22Rv1 (cell line): ENCODE data around the gene ABCC8.

Experiments
- H3K27ac ChIP-seq: fragments of 450-650 bp; 2 replicates; pipeline ENCODE4 v1.5.1; 2017
- ZFX ChIP-seq: fragments of 450-650 bp; IDR thresholded peaks from 2 replicates; pipeline ENCODE4 v1.6.1; 2017; ENCODE audit warnings: antibody characterized with exemption, borderline replicate concordance
- TF ChIP-seq, protein P1 (sequence below): fragments of 450-650 bp; IDR thresholded peaks from 2 replicates; pipeline ENCODE4 v1.5.1; 2017; ENCODE audit warnings: mild to moderate bottlenecking

The ABCC8 gene

DNA sequence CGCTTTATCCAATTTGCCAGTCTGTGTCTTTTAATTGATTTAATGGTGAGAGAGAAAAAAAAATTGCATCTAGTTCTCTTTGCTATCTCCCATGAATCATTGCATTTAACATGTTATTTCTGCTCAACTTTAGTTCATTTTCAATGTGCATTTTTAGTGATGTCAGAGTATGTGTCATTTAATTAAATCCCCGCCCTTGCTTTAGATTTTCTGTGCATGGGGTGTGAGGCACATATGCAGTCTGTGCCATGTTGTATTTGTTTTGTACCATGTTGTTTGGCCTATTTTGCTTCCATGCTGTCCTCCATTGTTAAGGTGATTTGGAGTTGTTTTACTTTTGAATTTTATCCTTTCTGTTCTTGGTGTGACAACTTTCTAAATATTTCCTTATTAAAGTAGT is 133.4 kb downstream of the ABCC8 start:
- TF ChIP-seq, protein P1, sequence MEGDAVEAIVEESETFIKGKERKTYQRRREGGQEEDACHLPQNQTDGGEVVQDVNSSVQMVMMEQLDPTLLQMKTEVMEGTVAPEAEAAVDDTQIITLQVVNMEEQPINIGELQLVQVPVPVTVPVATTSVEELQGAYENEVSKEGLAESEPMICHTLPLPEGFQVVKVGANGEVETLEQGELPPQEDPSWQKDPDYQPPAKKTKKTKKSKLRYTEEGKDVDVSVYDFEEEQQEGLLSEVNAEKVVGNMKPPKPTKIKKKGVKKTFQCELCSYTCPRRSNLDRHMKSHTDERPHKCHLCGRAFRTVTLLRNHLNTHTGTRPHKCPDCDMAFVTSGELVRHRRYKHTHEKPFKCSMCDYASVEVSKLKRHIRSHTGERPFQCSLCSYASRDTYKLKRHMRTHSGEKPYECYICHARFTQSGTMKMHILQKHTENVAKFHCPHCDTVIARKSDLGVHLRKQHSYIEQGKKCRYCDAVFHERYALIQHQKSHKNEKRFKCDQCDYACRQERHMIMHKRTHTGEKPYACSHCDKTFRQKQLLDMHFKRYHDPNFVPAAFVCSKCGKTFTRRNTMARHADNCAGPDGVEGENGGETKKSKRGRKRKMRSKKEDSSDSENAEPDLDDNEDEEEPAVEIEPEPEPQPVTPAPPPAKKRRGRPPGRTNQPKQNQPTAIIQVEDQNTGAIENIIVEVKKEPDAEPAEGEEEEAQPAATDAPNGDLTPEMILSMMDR = no peak
- no peak for TF ChIP-seq ZFX

More for the DNA sequence above, 133.4 kb downstream of the ABCC8 start:
- no peak overlapping the region for H3K27ac ChIP-seq
